ENCODE measurements around the gene HOXA13.

HOXA13 gene

DNA sequence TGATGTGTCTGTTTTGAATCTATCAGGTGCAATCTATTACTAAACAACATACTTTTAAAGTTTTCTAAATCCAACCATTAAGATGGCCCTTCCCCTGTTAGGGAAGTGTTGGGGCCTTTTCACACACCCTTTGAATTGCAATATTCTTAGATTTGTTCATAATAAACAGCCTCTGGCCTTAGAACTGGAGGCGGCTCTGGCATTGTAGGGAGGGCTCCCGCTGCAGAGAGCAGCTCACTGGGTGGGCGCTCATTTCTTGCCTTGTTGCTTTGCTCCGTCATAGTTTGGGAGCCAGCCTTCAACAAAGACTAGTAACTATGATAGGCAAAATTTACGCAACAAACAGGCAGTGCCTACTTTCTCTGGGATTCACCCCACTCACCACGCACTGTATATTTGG lies 21.5 kb downstream of the HOXA13 start:
- Histone ChIP-seq H3K4me1 (ENCODE audit: control insufficient read depth, insufficient read depth, low read length) (peaks cover 37% of the 10 kb centered on the region), H3K9me3 (ENCODE audit: control insufficient read depth, insufficient read depth, low read depth, low read length) (no peaks in the 10 kb centered on the region), H3K27ac (ENCODE audit: extremely low read depth, low read depth, low read length) (peak overlapping the region; percentile 99), H3K36me3 (ENCODE audit: control insufficient read depth in 2 of 2, insufficient read depth in 1 of 2, low read length in 2 of 2) (peaks cover 0 to 10% of the 10 kb centered on the region in 2 experiments; a peak in 2 of 3 replicates), H3K4me3 (ENCODE audit: low read depth, low read length) (peak overlapping the region; percentile 76)
- CTCF ChIA-PET: interaction anchor here (1.3 to 3.7 kb wide), 6 partner anchors 8 to 17 kb away, joined by 3 to 15 read pairs (median 8); no protein-coding TSS in a partner anchor
- TF ChIP-seq ZNF571 (tag by site-specific recombination; IDR thresholded peaks at IDR 0.05): no peak
- TF ChIP-seq ZNF341 (tag by site-specific recombination; IDR thresholded peaks at IDR 0.05; ENCODE audit: low read depth): peak; percentile 40; the same call in 1 of the 2 replicates
- TF ChIP-seq ZNF292 (tag by site-specific recombination; IDR thresholded peaks at IDR 0.05; ENCODE audit: borderline replicate concordance, low read depth): no peak
- TF ChIP-seq, protein P1, sequence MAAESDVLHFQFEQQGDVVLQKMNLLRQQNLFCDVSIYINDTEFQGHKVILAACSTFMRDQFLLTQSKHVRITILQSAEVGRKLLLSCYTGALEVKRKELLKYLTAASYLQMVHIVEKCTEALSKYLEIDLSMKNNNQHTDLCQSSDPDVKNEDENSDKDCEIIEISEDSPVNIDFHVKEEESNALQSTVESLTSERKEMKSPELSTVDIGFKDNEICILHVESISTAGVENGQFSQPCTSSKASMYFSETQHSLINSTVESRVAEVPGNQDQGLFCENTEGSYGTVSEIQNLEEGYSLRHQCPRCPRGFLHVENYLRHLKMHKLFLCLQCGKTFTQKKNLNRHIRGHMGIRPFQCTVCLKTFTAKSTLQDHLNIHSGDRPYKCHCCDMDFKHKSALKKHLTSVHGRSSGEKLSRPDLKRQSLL (tag by site-specific recombination; IDR thresholded peaks at IDR 0.05): peak; percentile 76
- TF ChIP-seq ZNF239 (tag by site-specific recombination; IDR thresholded peaks at IDR 0.05): no peak
- 0 out of 2 replicates have a peak, but pooled peaks have one; percentile 25 for TF ChIP-seq IKZF3 (tag by site-specific recombination; IDR thresholded peaks at IDR 0.05)
- peak; percentile 62 for TF ChIP-seq SCRT2 (tag by site-specific recombination; IDR thresholded peaks at IDR 0.05)
- TF ChIP-seq ZNF16 (tag by site-specific recombination; IDR thresholded peaks at IDR 0.05; ENCODE audit: low read depth): no peak
- TF ChIP-seq SP2 (tag by site-specific recombination; IDR thresholded peaks at IDR 0.05): no peak
- peak; percentile 29 for TF ChIP-seq ZNF629 (tag by site-specific recombination; IDR thresholded peaks at IDR 0.05)
- POLR2A ChIA-PET: interaction anchor here (1.7 to 11.2 kb wide), 7 partner anchors 7 to 68 kb away, joined by 4 to 237 read pairs (median 11); partner anchors contain the start of genes HOXA11 and HOXA9

DNA sequence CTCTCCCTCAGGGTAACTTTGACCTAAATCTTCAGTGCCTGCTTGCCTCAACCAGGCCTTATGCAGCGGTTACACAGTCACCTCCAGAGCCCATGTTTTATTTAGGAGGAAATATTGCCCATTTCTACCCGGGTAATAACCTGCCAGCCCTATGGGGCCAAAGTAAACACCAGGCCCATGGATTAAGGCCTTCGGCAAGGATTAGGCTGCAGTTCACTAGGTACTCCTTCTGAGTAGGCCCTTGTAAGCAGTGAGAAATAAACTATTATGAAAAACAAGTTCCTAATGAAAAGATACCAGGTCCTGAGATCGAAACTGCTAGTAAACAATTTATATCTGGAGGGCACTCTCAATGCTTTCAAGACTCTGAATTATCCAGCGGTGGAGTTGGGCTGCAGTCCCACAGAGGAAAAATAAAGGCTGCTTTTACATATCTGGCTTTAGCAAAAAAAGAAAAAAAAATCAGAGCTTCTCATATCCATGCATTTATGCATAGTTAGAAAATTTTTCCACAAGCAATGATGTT lies 22.0 kb downstream of the HOXA13 start:
- Histone ChIP-seq H3K27ac (ENCODE audit: extremely low read depth, low read depth, low read length) (peak overlapping the region; percentile 99), H3K36me3 (ENCODE audit: control insufficient read depth in 2 of 2, insufficient read depth in 1 of 2, low read length in 2 of 2) (peaks cover 0 to 10% of the 10 kb centered on the region in 2 experiments; a peak in 2 of 3 replicates), H3K4me1 (ENCODE audit: control insufficient read depth, insufficient read depth, low read length) (peaks cover 35% of the 10 kb centered on the region), H3K4me3 (ENCODE audit: low read depth, low read length) (peak overlapping the region; percentile 76), H3K9me3 (ENCODE audit: control insufficient read depth, insufficient read depth, low read depth, low read length) (no peaks in the 10 kb centered on the region)
- CTCF ChIA-PET: interaction anchor here (1.3 to 3.7 kb wide), 4 partner anchors 9 to 17 kb away, joined by 3 to 10 read pairs (median 6); no protein-coding TSS in a partner anchor
- POLR2A ChIA-PET: interaction anchor here (1.0 to 11.2 kb wide), 6 partner anchors 7 to 17 kb away, joined by 3 to 237 read pairs (median 14); partner anchors contain the start of genes HOXA11 and HOXA9
- TF ChIP-seq ZNF501 (tag by site-specific recombination; IDR thresholded peaks at IDR 0.05) (no peak), ZBTB8A (tag by site-specific recombination; IDR thresholded peaks at IDR 0.05) (peak; percentile 68), ZNF146 (tag by site-specific recombination; IDR thresholded peaks at IDR 0.05) (no peak), PRDM1 (tag by site-specific recombination; IDR thresholded peaks at IDR 0.05) (0 out of 2 replicates have a peak, but pooled peaks have one; percentile 2), ZFP37 (tag by site-specific recombination; IDR thresholded peaks at IDR 0.05) (no peak), ZNF239 (tag by site-specific recombination; IDR thresholded peaks at IDR 0.05) (no peak), KLF8 (tag by site-specific recombination; IDR thresholded peaks at IDR 0.05) (no peak), ZNF529 (tag by site-specific recombination; IDR thresholded peaks at IDR 0.05; ENCODE audit: insufficient replicate concordance) (no peak), ZNF600 (tag by site-specific recombination; IDR thresholded peaks at IDR 0.05) (no peak), ZXDB (tag by site-specific recombination; IDR thresholded peaks at IDR 0.05) (0 out of 2 replicates have a peak, but pooled peaks have one; percentile 31)
- TF ChIP-seq, protein P2, sequence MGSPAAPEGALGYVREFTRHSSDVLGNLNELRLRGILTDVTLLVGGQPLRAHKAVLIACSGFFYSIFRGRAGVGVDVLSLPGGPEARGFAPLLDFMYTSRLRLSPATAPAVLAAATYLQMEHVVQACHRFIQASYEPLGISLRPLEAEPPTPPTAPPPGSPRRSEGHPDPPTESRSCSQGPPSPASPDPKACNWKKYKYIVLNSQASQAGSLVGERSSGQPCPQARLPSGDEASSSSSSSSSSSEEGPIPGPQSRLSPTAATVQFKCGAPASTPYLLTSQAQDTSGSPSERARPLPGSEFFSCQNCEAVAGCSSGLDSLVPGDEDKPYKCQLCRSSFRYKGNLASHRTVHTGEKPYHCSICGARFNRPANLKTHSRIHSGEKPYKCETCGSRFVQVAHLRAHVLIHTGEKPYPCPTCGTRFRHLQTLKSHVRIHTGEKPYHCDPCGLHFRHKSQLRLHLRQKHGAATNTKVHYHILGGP (tag by site-specific recombination; IDR thresholded peaks at IDR 0.05): no peak
- TF ChIP-seq, protein P3, sequence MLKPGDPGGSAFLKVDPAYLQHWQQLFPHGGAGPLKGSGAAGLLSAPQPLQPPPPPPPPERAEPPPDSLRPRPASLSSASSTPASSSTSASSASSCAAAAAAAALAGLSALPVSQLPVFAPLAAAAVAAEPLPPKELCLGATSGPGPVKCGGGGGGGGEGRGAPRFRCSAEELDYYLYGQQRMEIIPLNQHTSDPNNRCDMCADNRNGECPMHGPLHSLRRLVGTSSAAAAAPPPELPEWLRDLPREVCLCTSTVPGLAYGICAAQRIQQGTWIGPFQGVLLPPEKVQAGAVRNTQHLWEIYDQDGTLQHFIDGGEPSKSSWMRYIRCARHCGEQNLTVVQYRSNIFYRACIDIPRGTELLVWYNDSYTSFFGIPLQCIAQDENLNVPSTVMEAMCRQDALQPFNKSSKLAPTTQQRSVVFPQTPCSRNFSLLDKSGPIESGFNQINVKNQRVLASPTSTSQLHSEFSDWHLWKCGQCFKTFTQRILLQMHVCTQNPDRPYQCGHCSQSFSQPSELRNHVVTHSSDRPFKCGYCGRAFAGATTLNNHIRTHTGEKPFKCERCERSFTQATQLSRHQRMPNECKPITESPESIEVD (tag by site-specific recombination; IDR thresholded peaks at IDR 0.05): peak; percentile 34
- TF ChIP-seq, protein P4, sequence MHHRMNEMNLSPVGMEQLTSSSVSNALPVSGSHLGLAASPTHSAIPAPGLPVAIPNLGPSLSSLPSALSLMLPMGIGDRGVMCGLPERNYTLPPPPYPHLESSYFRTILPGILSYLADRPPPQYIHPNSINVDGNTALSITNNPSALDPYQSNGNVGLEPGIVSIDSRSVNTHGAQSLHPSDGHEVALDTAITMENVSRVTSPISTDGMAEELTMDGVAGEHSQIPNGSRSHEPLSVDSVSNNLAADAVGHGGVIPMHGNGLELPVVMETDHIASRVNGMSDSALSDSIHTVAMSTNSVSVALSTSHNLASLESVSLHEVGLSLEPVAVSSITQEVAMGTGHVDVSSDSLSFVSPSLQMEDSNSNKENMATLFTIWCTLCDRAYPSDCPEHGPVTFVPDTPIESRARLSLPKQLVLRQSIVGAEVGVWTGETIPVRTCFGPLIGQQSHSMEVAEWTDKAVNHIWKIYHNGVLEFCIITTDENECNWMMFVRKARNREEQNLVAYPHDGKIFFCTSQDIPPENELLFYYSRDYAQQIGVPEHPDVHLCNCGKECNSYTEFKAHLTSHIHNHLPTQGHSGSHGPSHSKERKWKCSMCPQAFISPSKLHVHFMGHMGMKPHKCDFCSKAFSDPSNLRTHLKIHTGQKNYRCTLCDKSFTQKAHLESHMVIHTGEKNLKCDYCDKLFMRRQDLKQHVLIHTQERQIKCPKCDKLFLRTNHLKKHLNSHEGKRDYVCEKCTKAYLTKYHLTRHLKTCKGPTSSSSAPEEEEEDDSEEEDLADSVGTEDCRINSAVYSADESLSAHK (tag by site-specific recombination; IDR thresholded peaks at IDR 0.05): 0 out of 2 replicates have a peak, but pooled peaks have one; percentile 2
- TF ChIP-seq, protein P5, sequence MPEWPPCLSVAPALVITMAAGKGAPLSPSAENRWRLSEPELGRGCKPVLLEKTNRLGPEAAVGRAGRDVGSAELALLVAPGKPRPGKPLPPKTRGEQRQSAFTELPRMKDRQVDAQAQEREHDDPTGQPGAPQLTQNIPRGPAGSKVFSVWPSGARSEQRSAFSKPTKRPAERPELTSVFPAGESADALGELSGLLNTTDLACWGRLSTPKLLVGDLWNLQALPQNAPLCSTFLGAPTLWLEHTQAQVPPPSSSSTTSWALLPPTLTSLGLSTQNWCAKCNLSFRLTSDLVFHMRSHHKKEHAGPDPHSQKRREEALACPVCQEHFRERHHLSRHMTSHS (tag by site-specific recombination; IDR thresholded peaks at IDR 0.05): no peak
- TF ChIP-seq, protein P6, sequence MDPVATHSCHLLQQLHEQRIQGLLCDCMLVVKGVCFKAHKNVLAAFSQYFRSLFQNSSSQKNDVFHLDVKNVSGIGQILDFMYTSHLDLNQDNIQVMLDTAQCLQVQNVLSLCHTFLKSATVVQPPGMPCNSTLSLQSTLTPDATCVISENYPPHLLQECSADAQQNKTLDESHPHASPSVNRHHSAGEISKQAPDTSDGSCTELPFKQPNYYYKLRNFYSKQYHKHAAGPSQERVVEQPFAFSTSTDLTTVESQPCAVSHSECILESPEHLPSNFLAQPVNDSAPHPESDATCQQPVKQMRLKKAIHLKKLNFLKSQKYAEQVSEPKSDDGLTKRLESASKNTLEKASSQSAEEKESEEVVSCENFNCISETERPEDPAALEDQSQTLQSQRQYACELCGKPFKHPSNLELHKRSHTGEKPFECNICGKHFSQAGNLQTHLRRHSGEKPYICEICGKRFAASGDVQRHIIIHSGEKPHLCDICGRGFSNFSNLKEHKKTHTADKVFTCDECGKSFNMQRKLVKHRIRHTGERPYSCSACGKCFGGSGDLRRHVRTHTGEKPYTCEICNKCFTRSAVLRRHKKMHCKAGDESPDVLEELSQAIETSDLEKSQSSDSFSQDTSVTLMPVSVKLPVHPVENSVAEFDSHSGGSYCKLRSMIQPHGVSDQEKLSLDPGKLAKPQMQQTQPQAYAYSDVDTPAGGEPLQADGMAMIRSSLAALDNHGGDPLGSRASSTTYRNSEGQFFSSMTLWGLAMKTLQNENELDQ (tag by site-specific recombination; IDR thresholded peaks at IDR 0.05; ENCODE audit: low read depth): no peak
